Erythroblast (primary cell): ENCODE results near the gene PAPSS1.
"Not testable (repeated sequence)": the region's sequence is repeated elsewhere in the genome, so short reads cannot be mapped to it uniquely, and the experiment has no call there.

Source experiments
- GATA1 ChIP-seq: IDR thresholded peaks from 2 replicates; pipeline ENCODE4 v1.6.1; 2011; ENCODE audit warnings: low read depth, mild to moderate bottlenecking, control low read depth, low read length, moderate library complexity
- POLR2A ChIP-seq: IDR thresholded peaks from 2 replicates; pipeline ENCODE4 v1.6.1; 2011; ENCODE audit warnings: mild to moderate bottlenecking, low read length

GRCh38 chr4:107726131-107726925 is 6.3 kb upstream of the PAPSS1 start:
- TF ChIP-seq POLR2A, GATA1: not testable (repeated sequence)
